HG02678 (cell line): ENCODE measurements around the gene MYPN.
A peak's percentile ranks its signal among the peaks of the same experiment; 100 is the strongest.
"Not testable (repeated sequence)": the region's sequence is repeated elsewhere in the genome, so short reads cannot be mapped to it uniquely, and the experiment has no call there.

Source experiments
- ATAC-seq: cut with Tn5 transposase; IDR thresholded peaks from one replicate; pipeline ENCODE4 v1.9.1; 2021; ENCODE audit warnings: mild to moderate bottlenecking, moderate library complexity; ENCODE audit not compliant: unreplicated experiment

MYPN gene

DNA sequence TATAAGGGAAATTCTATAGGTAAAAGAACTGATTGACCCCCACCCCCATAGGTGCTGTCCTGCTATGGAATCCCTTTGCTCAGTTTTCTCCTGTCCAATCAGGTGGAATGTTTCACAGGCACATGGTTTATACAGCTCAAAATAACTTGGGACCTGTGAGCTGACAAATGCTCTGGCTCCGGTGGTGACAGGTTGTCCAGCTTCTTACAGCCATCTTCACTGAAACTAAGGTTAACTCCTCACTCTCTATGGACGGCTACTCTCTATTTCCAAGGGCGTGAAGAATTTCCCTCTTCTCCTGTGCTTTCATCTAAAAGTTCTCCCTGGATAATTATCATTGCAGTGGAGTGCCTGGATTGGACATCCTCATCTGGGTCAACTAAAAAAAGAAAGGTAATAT, at the start of gene MYPN:
Gene MYPN (plus strand): TSS at position 158 of the 400 bp plus-strand sequence. CDS start 11,951 bp downstream, outside the sequence.
- no peak for ATAC-seq

DNA sequence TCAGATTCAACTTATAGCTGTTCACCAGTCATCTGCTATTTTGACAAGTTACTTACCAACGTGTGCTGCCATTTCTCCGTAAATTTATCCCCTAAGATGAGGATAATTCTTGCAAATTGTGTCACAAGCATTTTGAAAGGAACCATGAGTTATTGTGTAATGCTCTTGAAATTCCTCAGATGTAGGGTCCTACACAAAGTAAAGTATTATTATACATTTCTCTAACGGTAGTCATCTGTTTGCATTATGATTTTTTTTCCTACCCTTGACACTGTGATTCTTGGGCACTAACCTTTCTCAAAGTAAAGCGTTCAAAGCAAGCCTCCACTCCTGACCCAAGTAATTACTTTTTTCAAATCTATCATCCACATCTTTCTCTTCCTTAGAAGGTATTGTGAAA, 42.3 kb upstream of the MYPN start:
- ATAC-seq: no peak

- ATAC-seq: no peak
These were observed 41.8 kb upstream of the MYPN start for GRCh38 chr10:68067508-68067907.

DNA sequence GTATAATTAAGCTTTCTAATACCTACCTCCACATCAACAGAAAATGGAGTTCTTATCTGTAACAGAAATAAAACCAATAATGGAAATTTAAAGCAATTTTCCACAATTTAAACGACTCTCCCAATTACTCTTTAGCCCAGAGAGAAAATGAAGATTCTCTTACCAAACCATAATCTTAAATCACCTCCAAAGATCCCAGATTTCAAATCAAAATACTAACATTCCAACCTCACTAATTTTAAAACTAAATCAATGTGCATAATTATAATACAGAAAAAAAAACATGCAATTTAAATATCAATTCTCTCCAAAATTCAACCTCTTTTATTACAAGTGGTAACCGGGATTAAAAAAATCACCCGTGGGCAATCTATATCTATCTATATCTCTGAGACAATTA, 35.7 kb upstream of the MYPN start:
- ATAC-seq: no peak

DNA sequence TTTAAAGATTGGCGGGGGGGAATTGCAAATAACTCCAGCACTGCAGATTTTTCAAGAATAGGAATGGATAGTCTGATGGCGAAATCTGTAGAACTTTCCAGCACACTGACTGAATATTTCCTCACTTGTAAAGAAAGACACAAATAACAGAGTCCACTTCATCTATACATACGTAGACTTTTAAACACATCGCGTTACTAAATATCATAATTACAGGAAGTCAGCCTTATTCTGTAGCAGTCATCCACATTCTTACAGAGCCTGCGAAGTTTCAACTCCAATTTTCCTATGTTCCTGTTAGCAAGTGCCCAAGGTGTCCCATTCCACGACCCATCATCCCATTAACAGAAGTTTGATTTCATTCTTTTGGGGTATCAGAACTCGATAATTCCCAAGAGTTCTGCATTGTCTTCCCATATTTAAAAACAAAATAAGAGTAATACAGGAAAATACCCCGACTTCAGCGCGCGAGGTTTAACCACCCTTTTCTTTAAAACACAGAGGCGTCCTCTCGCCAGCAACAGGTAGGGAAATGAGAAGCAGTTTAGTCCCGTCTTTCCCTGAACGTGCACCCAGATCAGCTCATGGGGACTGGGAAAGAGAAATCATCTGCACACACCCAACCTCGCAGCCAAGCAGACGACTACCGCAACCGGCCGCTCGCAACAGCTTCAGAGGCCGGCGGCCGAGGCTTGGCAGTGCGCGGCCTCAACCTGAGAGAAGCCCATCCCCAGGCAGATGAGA, 35.1 kb upstream of the MYPN start:
- no peak for ATAC-seq

DNA sequence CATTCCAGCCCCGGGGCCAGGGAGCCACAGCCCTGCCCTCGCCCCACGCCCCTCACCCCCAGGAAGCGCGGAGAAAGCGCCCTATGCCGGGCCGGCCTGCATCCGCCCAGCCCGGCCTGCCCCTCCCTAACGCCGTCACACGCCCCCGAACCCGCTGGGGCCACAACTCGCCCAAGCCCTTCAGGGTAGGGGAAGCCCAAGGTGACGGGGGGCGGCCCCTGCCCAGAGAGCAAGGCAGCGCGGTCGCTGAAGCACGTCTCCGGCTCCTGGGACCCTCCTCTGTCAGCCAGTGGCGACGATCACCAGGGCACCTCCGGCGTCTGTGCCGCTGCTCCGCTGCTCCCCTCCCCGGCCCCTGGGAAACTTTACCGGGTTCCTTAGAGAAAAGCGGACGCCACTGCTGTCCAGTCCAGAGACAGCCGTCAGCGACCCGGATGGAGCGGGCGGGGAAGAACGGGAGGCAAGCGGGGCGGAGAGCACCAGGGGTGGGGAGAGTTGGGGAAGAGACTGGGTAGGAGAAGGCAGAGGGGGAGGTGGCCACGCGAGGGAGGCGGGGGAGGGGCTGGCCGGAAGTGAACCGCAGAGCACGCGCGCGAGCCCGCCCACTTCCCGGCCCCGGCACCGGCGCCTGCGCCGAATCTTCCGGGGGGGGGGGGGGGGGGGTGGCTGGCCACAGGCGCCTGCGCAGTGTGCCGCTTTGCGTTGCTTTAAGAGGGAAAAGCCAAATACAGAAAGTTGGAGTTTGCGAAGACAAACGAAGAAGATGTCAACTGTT, 34.3 kb upstream of the MYPN start, which contains the start of gene HERC4:
Gene HERC4 (minus strand): TSS at position 509 of the 775 bp plus-strand sequence. CDS start 2,175 bp downstream, outside the sequence.
- ATAC-seq: peak; percentile 89

- no peak for ATAC-seq
These were observed 33.7 kb upstream of the MYPN start for GRCh38 chr10:68075550-68076004.

DNA sequence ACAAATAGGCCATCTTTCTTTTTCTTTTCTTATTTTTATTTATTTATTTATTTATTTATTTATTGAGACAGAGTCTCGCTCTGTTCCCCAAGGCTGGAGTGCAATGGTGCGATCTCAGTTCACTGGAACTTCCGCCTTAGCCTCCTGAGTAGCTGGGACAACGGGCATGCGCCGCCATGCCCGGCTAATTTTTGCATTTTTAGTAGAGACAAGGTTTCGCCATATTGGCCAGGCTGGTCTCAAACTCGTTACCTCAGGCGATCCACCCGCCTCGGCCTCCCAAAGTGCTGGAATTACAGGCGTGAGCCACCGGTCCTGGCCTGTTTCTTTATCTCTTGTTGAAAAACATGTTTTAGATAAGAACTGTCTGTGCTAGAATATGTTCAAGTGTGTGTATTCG, 33.2 kb upstream of the MYPN start:
- ATAC-seq: not testable (repeated sequence)

DNA sequence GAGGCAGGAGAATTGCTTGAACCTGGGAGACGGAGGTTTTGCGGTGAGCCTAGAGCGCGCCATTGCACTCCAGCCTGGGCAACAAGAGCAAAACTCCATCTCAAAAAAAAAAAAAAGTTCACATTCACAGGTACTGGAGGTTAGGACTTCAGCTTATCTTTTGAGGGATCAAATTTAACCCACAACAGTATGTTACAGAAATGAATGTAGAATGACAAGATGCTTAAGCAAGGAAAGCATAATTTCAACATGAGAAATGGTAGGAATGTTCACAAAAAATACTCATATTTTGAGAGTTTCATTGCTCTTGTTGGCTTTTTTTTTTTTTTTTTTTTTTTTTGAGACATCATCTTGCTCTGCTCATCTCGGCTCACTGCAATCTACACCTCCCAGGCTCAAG, 32.3 kb upstream of the MYPN start:
- no peak for ATAC-seq

DNA sequence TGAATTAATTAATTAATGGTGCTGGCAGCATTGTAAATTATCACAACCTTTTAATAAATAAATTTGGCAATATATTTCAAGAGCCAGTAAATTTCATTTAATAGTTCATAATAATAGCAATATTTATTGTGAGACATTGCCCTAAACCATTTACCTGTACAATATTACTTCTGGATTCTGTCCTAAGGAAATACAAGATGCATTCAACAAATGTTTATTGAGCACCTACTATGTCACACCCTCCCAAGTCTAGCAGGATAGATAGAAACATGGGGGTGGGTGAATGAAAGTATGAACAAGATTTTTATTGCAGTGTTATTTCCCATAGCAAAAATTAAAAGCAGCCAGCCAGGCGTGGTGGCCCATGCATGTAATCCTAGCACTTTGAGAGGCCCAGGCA, 29.9 kb upstream of the MYPN start:
- no peak for ATAC-seq

GRCh38 chr10:68080853-68081431, 28.3 kb upstream of the MYPN start:
- ATAC-seq: no peak

DNA sequence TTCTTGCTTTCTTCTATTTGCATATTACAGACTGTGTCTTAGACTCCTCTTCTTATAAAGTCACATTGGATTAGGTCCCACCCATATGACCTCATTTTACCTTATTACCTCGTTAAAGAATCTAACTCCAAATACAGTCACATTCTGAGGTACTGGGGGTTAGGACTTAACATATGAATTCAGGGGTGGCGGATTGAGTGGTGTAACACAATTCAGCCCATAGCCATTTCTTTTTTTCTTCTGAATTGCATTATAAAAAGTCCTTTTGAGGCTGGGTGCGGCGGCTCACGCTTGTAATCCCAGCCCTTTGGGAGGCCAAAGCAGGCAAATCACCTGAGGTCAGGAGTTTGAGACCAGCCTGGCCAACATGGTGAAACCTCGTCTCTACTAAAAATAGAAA, 27.4 kb upstream of the MYPN start:
- ATAC-seq: no peak

DNA sequence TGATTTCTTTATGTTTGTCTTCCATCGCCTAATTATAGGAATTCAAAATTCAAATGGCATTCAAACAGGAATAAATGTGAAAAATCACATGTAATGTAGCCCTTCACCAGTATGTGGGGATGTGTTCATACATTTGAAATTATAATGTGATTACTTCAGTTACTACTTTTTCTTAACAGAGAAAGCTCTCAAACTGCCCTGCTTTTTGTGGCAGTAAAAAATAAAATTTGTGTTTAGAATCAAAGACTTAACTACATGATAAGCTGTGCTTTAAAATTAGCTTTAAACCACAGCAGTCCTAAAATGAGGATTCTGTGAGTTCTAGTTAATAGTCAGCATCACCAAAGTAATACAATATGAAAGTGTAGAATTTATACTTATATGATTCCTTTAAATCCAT, 26.4 kb upstream of the MYPN start:
- no peak for ATAC-seq

- ATAC-seq: no peak
These were observed 25.3 kb upstream of the MYPN start for GRCh38 chr10:68083953-68084352.

DNA sequence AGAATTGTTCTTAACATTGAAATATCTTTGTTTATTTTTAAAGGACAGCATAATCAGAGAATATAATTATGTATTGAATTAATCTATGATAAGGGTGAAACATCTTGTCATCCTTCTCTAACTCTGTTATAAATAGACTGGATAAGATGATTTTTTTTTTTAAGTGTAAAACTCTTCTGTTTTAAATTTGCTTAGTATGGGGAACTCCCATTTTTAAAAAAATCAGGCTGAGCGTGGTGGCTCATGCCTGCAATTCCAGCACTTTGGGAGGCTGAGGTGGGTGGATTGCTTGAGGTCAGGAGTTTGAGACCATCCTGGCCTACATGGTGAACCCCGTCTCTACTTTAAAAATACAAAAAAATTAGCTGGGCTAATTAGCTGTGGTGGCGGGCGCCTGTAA, 24.8 kb upstream of the MYPN start:
- ATAC-seq: no peak

DNA sequence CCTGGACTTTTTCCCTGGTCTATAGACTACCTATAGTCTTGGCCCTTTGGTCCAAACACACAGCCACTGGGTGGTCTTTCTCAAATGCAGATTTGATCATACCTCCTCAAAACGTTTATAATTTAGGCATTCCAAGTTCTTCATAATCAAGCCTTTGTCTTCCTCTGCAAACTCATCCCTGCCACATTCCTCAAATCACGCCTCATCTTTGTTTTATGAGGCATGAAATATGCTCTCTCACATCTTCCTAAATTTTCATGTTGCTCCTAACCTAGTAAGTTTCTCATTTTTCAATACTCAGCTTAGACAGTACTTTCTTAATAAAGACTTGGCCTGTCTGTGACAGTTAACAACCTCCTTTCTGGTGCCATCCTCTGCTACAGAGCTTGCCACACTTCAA, 23.3 kb upstream of the MYPN start:
- no peak for ATAC-seq

DNA sequence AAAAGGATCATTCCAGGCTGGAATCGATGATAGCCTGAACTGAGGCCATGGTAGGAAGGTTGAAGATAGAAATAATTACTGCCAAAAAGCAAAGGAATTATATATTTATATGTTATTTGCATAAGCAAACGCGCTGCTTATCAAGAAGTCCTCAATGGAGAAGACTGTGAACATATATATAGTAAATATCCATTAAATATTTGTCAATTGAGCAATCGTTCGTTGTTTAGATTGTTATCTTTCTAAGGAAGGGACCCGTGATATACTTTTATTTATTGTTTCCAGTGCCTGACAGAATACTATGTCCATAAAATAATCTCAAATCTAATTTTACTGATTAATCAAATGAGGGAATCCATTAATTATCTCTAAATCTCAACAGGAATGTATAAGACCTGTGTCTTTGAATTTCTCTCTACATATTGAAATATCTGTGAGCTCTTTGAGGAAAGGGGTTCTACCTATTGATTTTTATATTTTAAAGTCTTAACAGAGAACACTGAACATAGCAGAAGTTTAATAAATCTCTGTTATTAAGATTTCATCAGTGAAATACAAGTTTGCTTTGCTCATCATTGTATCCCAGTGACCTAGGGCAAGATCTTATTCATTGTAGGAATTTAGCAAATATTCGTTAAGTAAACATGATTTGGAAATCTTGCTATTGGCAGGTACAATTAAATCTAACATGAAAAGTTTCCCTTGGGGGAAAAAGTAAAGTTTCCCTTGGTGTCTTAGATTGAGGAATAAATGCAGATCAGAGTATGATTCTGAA, 22.2 kb upstream of the MYPN start:
- no peak for ATAC-seq

GRCh38 chr10:68087685-68088401, 21.4 kb upstream of the MYPN start:
- no peak for ATAC-seq

GRCh38 chr10:68088740-68089139, 20.5 kb upstream of the MYPN start:
- peak; percentile 57 for ATAC-seq

DNA sequence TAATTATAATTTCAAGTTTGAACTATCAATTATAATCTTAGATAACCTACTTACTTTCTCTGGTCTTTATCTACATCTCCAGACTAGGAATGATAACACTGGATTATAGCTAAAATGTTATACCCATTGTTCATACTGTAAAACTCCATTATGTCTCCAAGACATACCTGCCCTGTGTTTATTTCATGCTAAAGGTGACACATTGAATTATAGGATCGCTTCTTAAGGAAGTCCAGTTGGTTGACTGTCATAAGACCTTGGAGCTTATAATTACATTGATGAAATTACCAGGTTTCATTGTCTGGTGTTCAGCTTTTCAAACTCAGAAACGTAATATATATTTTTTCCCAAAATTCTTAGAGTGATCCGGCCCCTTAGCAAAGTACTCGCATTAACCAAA, 18.7 kb upstream of the MYPN start:
- ATAC-seq: no peak
